ENCODE results near the gene ADAT3. TPM values are rescaled to one million over a fixed set of nuclear protein-coding genes. Genes with fewer than 3 reads are reported as not detected.
A peak's percentile ranks its signal among the peaks of the same experiment; 100 is the strongest.

Gene ADAT3
- 10 to 100 TPM in 4 of 6 donors, 1 to 10 TPM in 2; 6.1 to 25.1 (median 12.0) TPM for total RNA-seq

- Histone ChIP-seq H3K27me3 (no peaks in the 10 kb centered on the region), H3K9me3 (no peaks in the 10 kb centered on the region), H3K4me1 (peaks cover 36 to 63% (median 50%) of the 10 kb centered on the region in 4 donors), H3K27ac (peak within 1 kb of the TSS; percentile 84 to 96 (median 87)), H3K4me3 (peak within 1 kb of the TSS; percentile 77 to 95 (median 90)), H3K36me3 (no peaks in the 10 kb centered on the region)
- TF ChIP-seq POLR2AphosphoS5 (IDR thresholded peaks at IDR 0.05) = peak; percentile 74 to 85
- no peak for TF ChIP-seq EP300 (IDR thresholded peaks at IDR 0.05)
- peak; percentile 16 to 89 (median 55) for TF ChIP-seq POLR2A (IDR thresholded peaks at IDR 0.05)
- TF ChIP-seq CTCF (IDR thresholded peaks at IDR 0.05) = peak in 4 of 6 experiments; percentile 23 to 42 (median 27)
- 0 to 1% methylated on average over 40 to 41 of the region's 92 CpGs for WGBS, 2 donors
- peak; percentile 99 to 100 for DNase-seq
- peak; percentile 97 for ATAC-seq (ENCODE audit: low FRiP score in 2 of 2)
Measured at GRCh38 chr19:1905110-1905862, at the start of gene ADAT3, which contains the start of gene SCAMP4. TSS of gene ADAT3 (plus strand) at chr19:1905399. CDS start at chr19:1912048, 6,649 bp downstream. TSS of gene SCAMP4 (plus strand) at chr19:1905399. CDS start at chr19:1915020, 9,621 bp downstream.

GRCh38 chr19:1855828-1856255 is 49.4 kb upstream of the ADAT3 start:
- Histone ChIP-seq H3K9me3 (no peaks in the 10 kb centered on the region), H3K27ac (peak overlapping the region; percentile 93 to 95 (median 94)), H3K4me1 (peaks cover 73 to 94% (median 91%) of the 10 kb centered on the region in 4 donors), H3K4me3 (peak overlapping the region in 3 of 4 donors; percentile 47 to 60 (median 59)), H3K36me3 (peaks cover 0 to 4% (median 0%) of the 10 kb centered on the region in 4 donors), H3K27me3 (no peaks in the 10 kb centered on the region)
- DNase-seq (no peak), ATAC-seq (ENCODE audit: low FRiP score in 2 of 2) (no peak)
- TF ChIP-seq EP300 (IDR thresholded peaks at IDR 0.05) (no peak), CTCF (IDR thresholded peaks at IDR 0.05) (no peak), POLR2A (IDR thresholded peaks at IDR 0.05) (no peak), POLR2AphosphoS5 (IDR thresholded peaks at IDR 0.05) (no peak)
- 30 to 38% methylated on average over 10 of the region's 13 CpGs for WGBS, 2 donors

- no peaks in the 10 kb centered on the region for H3K27me3 ChIP-seq
- ATAC-seq (ENCODE audit: low FRiP score in 2 of 2) (no peak), DNase-seq (no peak)
- H3K27ac ChIP-seq = peak overlapping the region; percentile 93 to 95 (median 94)
- 47 to 50% methylated on average over 2 to 6 of the region's 6 CpGs for WGBS, 2 donors
- TF ChIP-seq POLR2AphosphoS5 (IDR thresholded peaks at IDR 0.05) = no peak
- no peak for TF ChIP-seq POLR2A (IDR thresholded peaks at IDR 0.05)
- no peak for TF ChIP-seq EP300 (IDR thresholded peaks at IDR 0.05)
- no peak for TF ChIP-seq CTCF (IDR thresholded peaks at IDR 0.05)
- peak overlapping the region in 3 of 4 donors; percentile 47 to 60 (median 59) for H3K4me3 ChIP-seq
- no peaks in the 10 kb centered on the region for H3K9me3 ChIP-seq
- H3K4me1 ChIP-seq = peaks cover 77 to 99% (median 95%) of the 10 kb centered on the region in 4 donors
- H3K36me3 ChIP-seq = peaks cover 0 to 4% (median 0%) of the 10 kb centered on the region in 4 donors
Measured at GRCh38 chr19:1856345-1856697, 48.9 kb upstream of the ADAT3 start.

- Histone ChIP-seq H3K9me3 (no peaks in the 10 kb centered on the region), H3K4me3 (peak overlapping the region; percentile 18 to 60 (median 53)), H3K4me1 (peaks cover 81 to 100% (median 97%) of the 10 kb centered on the region in 4 donors), H3K27ac (peak overlapping the region; percentile 93 to 95 (median 94)), H3K27me3 (no peaks in the 10 kb centered on the region), H3K36me3 (peaks cover 0 to 4% (median 0%) of the 10 kb centered on the region in 4 donors)
- WGBS, 2 donors = 6 to 11% methylated on average over 12 to 31 of the region's 73 CpGs
- DNase-seq = peak; percentile 94
- ATAC-seq (ENCODE audit: low FRiP score in 2 of 2) = peak; percentile 54 to 65
- TF ChIP-seq POLR2AphosphoS5 (IDR thresholded peaks at IDR 0.05) (peak in 1 of 2 donors; percentile 56), POLR2A (IDR thresholded peaks at IDR 0.05) (peak in 1 of 4 donors; percentile 30), CTCF (IDR thresholded peaks at IDR 0.05) (no peak)
Measured at GRCh38 chr19:1856698-1857603, 48.2 kb upstream of the ADAT3 start.
